ENCODE measurements around the gene TMEM244. TPM values are rescaled to one million over a fixed set of nuclear protein-coding genes. Genes with fewer than 3 reads are reported as not detected.
"Not testable (repeated sequence)": the region's sequence is repeated elsewhere in the genome, so short reads cannot be mapped to it uniquely, and the experiment has no call there.

The TMEM244 gene
- total and polyA plus RNA-seq, 2 of the 4 experiments (the other 2 are of a cell fraction): 0.21 to 0.36 TPM

DNA sequence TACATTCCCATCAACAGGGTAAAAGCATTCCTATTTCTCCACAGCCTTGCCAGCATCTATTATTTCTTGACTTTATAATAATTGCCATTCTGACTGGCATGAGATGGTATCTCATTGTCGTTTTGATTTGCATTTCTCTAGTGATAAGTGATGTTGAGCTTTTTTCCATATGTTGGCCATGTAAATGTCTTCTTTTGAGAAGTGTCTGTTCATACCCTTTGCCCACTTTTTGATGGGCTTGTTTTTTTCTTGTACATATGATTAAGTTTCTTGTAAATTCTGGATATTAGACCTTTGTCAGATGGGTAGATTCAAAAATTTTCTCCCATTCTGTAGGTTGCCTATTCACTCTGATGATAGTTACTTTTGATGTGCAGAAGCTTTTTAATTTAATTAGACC is 16.8 kb upstream of the TMEM244 start:
- POLR2A ChIA-PET (ENCODE audit: unreplicated experiment); H4K8ac ChIP-seq (ENCODE audit: low read depth in 2 of 2, low read length in 2 of 2); H3K14ac ChIP-seq (replicated peaks; ENCODE audit: low read depth, low read length); H3K9me1 ChIP-seq (ENCODE audit: insufficient read depth, low read length); H3K23ac ChIP-seq (ENCODE audit: low read depth, low read length); H3K4me1 ChIP-seq (ENCODE audit: control insufficient read depth, insufficient read depth, low read length); CTCF ChIA-PET; dilution Hi-C loops (cut with HindIII; ENCODE audit: low sequenced_read_pairs, unreplicated experiment); H3K27me3 ChIP-seq (ENCODE audit: control insufficient read depth, insufficient read depth, low read length); H3K9me3 ChIP-seq (ENCODE audit: control insufficient read depth, insufficient read depth, low read length); H3K4me3 ChIP-seq (ENCODE audit: insufficient read depth, low read depth, low read length); BruUV-seq (replicated peaks); H2BK20ac ChIP-seq (ENCODE audit: low read depth, low read length); H3K4ac ChIP-seq (ENCODE audit: low read depth, low read length); H2AK5ac ChIP-seq (ENCODE audit: low read depth, low read length); H2AK9ac ChIP-seq (replicated peaks; ENCODE audit: low read depth, low read length, poor library complexity); ATAC-seq (ENCODE audit: low read depth); H3K79me1 ChIP-seq (ENCODE audit: low read depth in 1 of 2, low read length in 2 of 2); intact Hi-C loops (cut with micrococcal nuclease); H2BK5ac ChIP-seq (ENCODE audit: low read depth, low read length, poor library complexity, severe bottlenecking); H4K5ac ChIP-seq (ENCODE audit: low read depth, low read length); H4K91ac ChIP-seq (ENCODE audit: insufficient read depth, low read depth, low read length); H3K56ac ChIP-seq (ENCODE audit: extremely low read depth, insufficient read depth, low read length); H3K27ac ChIP-seq (ENCODE audit: insufficient read depth, low read length); H3K9ac ChIP-seq (ENCODE audit: low read depth, low read length); H3K4me2 ChIP-seq (ENCODE audit: low read depth, low read length); H3K36me3 ChIP-seq (ENCODE audit: control insufficient read depth, insufficient read depth, low read length); H2AFZ ChIP-seq (replicated peaks; ENCODE audit: low read length, poor library complexity); DNase-seq; H4K20me1 ChIP-seq (ENCODE audit: insufficient read depth, low read length); in situ Hi-C loops (cut with MboI; ENCODE audit: low sequenced_read_pairs); H3K18ac ChIP-seq (ENCODE audit: low read depth, low read length); H2BK120ac ChIP-seq (ENCODE audit: low read depth, low read length); H2BK15ac ChIP-seq (ENCODE audit: low read depth, low read length): not testable (repeated sequence)
- no CpG with 5 or more reads among the region's 1 CpG for WGBS, 2 experiments (ENCODE audit: extremely low coverage in 2 of 2, insufficient read length in 1 of 2)

Data from IMR-90 (cell line).